G401 (cell line): ENCODE results near the gene TIE1. TPM values are rescaled to one million over a fixed set of nuclear protein-coding genes. Genes with fewer than 3 reads are reported as not detected.

Experiments used
- DNase-seq: peaks from one replicate; pipeline ENCODE4 v3.0.0-alpha.2; 2015; ENCODE audit warnings: low spot score
- in situ Hi-C: cut with HindIII; loops from 2 replicates; pipeline ENCODE4 v1.10.0; 2016; ENCODE audit warnings: low sequenced_read_pairs, mixed read lengths
- total RNA-seq: library from RNA; depleted of rRNA; stranded (reverse); fragments of >200 nt; shearing (Covaris generic); gene quantifications from 2 replicates; pipeline ENCODE4 v1.2.3, GENCODE V29; 2014; rRNA removed

TIE1 gene
- total RNA-seq = not detected in 2 replicates

DNA sequence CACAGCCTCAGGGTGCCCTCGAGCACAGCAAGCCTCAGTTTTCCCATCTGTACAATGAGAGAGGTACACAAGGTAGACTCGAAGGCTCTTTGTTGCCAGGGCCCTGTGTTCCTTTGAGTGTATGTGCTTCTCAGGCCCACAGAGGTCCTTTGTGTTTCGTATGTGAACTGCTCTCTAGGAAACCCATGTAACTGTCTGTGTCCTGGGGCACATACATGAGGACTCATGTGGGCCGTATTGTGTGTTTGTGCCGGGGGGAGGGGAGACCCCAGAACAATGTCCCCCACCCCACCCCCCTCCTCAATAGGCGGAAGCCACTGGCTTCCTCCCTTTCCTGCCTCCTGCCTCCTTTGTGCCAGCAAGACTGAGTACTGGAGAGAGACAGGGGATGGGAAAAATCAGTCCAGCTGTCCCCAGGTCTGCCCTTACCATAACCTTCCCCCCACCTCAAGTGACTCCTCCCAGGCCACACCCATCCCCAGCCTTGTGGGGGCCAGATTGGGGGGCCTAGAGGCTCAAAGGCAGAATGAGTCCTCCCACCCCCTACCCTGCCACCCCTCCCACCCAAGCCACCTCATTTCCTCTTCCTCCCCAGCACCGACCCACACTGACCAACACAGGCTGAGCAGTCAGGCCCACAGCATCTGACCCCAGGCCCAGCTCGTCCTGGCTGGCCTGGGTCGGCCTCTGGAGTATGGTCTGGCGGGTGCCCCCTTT lies at the start of gene TIE1:
TSS of gene TIE1 (plus strand) at position 605 of the 717 bp plus-strand sequence. CDS start at position 695, 90 bp downstream.
- DNase-seq = no peak
- in situ Hi-C loops = no loop called here

DNA sequence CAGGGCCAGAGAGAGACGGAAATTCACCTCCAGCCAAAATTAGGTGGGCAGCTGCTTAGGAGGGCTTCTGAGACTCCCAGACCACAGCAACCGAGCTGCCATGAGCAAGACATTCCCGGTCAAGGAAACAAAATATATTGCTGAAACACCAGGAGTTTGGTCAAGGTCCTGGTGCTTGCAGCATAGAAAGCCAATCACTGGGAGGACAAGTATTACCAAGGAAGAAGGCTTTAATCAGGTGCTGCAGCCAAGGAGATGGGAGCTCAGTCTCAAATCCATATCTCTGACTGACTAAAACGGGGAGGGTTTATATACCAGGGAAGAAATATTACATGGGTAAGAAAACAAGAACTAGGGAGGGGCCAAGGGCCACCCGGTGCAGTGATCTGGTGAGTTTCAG lies 49.8 kb upstream of the TIE1 start:
- DNase-seq = no peak
- in situ Hi-C loops = no loop called here

DNA sequence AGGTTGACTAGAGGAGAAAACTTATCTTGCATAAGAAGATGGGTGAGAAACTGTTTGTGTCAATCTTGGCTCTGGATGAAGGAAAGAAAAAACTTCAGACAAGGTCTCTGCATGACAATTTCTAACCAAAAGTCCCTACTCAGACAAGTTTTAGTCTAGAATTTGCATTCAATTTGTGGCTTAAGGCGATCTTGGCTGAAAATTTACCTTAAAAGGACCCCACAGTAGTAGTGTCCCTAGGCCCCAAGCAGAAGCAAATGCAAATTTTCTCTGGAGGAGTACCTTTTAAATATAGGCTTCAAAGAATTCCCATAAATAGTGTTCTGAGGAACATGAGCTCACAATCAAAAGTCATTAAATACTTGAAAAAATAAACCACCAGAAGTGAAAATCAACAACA lies 48.6 kb upstream of the TIE1 start:
- no peak for DNase-seq
- in situ Hi-C loops = no loop called here

DNA sequence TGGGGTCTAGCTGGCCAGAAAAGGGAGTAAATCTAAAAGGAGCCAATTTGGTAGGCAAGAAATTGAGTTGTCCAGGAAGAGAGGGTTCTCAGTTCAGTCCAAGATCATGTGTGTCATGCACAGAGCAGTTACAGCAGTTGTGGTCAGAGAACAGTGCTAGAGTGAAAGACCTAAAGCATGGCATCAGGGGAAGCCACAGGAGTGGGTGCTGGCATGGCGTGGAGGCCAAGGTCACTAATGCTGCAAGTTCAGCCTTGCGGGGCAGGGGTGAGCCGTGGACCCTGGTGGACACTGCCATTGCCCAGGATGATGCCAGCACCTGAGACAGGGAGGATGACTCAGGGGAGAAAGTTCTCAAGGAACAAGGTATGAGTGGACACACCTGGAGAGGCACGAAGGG lies 47.6 kb upstream of the TIE1 start:
- no peak for DNase-seq
- in situ Hi-C loops = no loop called here

DNA sequence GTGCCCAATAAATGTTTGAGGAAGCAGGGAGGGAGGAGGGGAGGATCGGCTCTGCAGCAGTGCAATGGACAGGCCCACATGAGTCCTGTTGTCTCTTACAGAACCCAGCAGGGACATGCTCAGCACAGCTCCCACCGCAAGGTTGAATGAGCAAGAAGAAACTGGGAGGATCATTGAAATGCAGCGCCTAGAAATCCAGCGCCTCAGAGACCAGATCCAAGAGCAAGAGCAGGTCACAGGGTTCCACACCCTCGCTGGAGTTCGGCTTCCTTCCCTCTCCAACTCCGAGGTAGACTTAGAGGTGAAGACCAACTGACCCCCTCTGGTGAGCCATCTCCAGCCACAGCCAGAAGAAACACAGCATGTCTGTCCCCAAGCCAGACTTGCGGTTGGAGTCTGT lies 46.9 kb upstream of the TIE1 start:
- in situ Hi-C loops = no loop called here
- DNase-seq = no peak

DNA sequence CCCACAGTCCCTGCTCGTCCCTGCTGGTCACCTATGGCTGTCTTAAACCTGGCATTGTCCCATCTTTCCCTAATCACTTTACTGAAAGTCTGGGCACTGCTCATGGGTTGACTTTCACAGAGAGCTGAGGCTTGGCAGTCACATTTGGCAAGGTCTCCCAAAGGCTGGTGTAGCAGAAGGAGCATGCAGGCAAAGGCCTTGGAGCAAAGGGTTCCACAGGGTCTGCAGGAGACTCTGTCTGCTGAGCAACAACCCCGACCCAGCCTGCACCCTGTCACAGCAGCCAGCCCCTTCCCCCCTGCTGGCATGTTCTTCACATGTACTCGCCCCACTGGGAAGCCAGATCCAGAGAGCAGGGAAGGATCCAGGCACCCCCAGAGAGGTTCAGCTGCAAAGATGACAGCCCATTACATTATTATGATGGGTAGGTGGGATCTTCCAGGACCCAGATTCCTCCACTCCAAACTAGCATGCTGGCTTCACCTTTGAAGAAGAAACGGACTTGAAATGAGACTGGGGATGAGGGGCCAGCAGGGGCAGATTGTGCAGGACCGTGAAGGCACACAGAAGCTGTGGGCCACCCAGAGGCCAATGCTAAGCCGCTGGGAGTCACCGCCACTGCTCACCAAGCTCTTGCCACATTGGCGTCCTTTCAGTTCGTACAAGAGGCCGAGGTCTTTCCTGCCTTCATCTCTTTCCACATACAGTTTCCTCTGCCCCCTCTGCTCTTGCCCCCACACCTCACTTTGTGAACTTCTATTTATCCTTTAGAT lies 45.2 kb upstream of the TIE1 start:
- peak; percentile 83 for DNase-seq
- in situ Hi-C loops = no loop called here

DNA sequence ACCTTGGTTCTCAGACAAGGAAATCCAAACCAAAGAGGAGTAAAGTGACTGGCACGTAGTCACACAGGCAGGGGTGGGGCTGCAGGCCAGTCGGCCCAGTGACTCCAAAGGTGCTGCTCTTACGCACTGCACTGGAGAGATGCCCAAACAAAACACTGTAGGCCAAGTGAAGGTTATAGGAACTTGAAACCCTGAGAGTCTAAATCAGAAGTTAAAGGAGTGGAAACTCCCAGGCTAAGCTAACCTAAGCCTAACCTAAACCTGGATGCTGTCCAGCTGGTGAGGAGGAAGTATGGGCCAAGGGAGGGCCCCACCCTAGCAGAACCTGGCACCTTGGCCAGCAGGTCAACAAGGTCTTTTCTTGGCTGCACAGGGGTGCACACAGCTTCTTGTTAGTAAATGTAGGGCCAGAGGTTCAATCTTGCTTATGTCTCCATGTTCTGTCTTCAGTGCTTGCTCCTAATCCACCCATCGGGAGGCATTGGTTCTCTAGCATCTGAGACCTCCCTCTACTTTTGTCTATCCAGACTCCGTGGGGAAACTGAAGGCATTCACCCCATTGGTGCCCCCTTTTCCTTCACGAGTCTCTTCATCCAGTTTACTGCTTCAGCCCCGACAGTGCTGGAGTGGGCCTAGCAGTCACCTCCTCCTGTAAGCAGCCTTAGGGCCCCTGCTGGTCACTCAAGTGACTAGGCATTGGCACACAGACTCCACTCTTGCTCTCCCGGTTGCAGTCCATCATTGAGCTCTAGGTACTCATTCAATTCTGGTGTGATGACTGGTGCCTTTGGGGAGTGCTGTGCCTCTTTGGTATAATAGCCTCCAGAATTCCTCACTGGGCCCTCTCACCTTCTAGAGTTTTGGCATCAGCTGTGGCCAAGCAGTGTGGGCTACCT lies 43.9 kb upstream of the TIE1 start:
- in situ Hi-C loops = no loop called here
- DNase-seq = no peak

DNA sequence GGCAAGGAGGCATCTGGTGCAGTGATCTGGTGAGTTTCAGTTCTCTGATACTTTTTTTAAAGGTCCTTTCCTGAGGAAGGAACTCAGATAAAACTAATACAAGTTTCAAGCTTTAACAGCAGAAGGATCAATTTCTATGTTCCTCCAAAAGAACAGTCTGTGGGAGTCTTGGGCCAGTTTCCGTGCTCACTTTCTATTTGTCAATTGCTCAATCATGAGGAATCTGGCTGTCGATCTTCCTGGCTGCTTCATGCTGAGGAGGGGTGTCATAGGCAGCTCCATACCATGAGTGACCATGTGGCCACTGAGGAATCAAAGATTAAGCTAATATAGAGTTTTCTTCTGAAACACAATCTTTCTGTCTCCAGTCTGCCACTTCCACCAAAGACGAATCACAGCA lies 42.4 kb upstream of the TIE1 start:
- DNase-seq = no peak
- in situ Hi-C loops = no loop called here

DNA sequence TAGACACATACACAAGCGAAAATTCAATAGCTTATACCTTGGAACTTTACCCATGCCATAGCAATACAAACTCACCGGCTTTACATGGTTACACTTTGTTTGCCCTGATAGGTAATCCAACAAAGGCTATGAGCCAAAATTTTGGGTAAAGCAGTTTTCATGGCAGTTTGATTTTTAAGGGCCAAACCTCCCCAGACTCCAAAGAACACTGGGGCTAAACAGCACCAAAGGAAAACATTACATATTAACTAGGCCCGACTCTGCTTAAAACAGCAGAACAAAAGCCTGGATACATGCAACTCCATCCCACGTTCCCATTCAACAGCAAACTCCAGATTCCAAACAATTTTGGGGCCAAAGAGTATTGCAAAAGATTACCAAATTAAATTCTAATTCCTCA lies 35.4 kb upstream of the TIE1 start:
- in situ Hi-C loops = no loop called here

DNA sequence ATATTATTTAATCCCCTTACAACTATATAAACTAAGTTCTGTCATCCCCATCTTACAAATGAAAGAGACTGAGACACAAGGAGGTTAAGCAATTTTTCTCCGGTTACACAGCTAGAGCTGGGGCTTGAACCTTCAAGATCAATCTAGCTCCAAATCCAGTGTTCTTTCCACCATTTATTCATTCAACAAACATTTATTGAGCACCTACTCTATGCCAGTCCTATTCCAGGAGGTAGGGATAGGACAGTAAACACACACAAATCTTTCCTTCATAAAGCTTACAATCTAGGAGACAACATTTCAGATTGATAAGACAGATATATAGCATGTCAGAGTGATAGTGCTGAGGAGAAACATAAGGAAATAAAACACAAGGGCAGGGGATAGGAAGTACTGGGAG lies 33.9 kb upstream of the TIE1 start:
- no peak for DNase-seq
- in situ Hi-C loops = no loop called here

More for the DNA sequence above, 35.4 kb upstream of the TIE1 start:
- no peak for DNase-seq

DNA sequence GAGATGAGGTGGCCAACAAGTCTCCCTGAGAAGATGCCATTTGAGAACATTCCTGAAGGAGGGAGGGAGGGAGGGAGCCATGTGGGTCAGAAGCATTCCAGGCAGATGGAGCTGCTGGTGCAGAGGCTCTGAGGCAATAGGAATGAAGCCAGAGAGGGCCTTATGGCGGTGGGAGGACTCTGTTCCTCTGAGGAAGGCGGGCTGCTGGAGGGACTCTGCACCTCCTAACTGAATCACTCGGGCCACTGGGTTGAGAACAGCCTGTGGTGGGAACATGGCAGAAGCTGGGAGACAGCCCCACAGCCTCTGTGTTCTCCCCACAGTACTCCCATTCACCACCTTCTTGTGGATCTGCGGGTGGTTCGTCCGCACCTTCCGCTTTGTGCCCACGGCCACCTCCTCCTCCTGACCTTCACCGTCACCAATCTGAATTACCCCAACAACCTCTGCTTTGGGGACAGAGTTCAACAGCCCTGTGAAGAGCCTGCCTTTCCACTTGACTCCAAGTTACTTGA lies 33.4 kb upstream of the TIE1 start:
- DNase-seq = peak; percentile 52
- in situ Hi-C loops = no loop called here

DNA sequence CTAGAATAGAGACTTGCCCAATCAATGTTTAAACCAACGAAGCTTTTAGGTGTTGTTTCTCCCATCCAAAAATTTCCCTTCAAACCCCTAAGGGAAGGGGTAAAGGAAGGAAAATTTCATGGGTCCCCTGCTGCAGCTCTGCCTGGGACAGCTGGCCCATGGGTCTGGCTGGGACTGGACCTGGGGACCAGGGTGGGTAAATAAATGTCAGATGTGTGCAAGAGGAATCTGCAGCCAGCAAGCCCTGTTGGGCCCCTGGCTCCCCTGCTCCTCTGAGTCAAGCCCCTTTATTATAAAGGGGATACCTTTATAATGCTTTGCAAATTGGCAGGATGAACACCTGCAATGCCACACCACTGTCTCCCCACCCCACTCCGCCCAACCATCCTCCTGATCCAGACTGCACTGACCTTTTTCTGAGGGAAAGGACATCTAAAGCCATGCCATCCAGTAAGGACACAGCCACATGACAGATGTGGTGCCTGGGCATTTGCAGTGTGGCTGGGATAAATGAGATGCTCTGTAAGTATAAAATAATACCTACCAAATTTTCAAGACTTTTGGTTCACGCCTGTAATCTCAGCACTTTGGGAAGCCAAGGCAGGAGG lies 32.9 kb upstream of the TIE1 start:
- DNase-seq = no peak
- in situ Hi-C loops = no loop called here

DNA sequence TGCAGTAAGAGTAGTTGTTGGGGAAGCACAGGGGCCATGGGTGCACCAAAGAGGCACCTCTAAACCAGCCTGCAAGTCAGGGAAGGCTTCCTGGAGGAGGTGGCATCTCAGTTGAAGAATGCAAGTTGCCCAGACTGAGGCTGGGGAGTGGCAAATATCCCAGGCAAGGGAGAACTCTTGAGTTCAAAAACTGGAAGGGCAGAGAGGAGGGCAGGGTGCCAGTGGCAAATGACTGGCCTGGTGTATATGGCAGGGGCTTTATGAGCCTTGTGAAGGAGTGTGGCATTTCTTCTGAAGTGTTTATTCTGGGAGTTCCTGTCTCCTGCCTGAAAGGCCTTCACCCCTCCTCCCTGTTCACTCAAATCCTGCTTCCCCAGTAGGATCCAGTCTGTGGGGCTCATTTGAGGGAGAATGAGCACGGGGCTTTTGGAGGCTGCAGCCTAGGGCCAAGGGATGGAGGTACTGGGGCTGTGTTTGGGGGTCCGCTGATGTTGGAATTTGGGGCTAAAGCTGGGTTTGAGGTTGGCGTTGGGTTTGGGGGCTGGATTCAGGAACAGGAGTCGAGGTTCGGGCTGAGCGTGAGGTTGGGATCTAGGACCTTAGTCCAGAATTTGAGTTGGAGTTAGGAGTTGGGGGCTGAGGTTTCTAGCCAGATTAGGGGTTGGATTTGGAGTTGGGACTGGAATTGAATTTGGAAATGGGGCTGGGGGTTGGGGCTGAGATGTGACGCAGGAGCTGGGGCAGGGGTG lies 31.0 kb upstream of the TIE1 start, which contains the start of gene TMEM125:
TSS of gene TMEM125 (plus strand) at position 357 of the 749 bp plus-strand sequence. CDS start 2,740 bp downstream, outside the sequence.
- DNase-seq = no peak
- in situ Hi-C loops = no loop called here

DNA sequence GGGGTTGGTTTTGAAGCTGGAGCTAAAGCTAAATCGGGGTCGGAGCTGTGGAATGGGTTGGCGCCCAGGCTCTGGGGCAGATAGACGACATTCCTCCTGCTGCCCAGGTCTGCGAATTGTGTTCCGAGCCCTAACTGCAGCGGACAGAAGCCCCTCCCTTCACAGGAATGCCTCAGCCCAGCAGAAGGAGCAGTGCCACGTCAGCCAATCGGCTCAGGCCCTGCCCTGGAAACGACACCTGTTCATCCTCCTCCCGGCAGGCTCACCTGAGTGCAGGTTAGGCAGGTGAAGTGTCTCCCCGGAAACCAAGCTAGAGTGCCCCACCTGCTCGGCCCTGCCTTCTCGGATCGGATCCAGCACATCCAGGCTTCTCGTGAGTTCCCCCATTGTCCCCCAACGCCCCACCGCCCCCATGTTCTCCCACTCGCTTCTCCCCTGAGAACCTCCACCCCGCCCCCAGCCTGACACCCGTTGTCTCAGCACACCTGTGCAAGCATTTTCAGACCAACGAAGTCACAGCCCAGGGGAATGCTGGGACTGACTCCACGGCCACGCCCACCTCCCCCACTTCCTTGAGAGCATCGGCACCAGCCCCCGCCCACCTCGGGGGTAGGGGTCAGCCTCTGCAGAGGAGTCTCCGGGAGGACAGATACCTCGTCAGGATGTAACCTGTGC lies 30.2 kb upstream of the TIE1 start:
- no peak for DNase-seq
- in situ Hi-C loops = no loop called here

DNA sequence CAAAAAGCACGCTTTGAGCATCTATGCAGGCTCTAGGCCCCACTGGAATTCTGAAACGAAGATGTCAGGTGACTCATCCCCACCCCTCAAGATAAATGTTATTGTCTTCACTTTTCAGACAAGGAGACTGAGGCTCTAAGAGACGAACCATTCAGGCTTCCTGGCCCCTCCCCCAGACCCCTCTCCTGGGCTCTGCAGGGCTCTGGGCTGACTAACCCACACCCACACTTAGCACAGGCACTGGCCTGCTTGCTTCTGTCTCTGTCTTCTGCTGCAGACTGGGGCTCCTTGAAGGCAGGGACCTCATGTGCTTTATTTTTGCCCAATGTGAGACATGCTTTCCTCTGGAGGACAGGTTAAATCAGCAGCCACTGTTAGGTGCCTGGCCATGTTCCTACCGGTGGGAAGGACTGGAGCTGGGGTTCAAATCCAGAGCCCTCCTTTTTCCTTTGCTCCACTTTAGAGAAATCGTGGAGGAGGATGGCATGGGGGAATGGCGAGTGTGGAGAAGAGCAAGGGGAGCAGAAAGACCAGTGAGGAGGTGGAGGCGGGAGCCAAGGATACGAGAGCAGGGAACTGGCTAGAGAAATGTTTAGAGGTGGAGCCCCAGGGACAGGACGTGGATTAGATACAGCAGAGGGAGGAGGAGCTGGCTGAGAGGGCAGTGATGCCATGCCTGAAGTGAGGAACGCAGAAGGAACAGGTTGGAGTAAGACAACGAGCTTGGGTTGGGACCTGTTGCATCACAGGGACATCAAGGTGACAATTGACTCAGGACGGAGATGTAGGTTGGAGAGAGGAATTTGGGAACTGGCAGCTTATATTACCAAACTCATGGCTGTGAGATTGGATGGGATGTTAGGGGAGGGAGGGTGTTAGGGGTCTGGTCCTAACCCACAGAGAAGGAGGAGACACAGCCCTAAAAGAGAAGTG lies 29.3 kb upstream of the TIE1 start:
- in situ Hi-C loops = no loop called here

DNA sequence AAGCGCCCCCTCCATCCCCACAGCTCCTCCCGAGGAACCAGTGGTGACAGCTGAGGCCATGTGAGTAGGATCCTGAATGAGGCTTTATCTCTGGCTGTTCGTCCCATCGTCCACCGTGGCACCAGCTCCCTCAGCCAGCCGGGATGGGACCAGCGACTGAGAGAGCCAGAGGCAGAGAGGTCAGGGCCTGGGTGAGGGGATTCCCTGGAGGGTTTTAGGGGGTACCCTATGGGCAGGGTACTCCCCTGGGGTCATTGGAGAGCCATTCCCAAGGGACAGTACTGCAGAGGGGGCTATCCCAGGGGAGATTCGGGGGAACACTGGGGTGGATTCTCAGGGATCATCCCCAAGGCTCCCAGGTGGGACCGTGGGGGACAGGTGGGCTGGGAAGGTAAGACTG lies 28.6 kb upstream of the TIE1 start:
- DNase-seq = no peak
- in situ Hi-C loops = no loop called here

More for the DNA sequence above, 29.3 kb upstream of the TIE1 start:
- no peak for DNase-seq
